Measurements from ENCODE around the gene ROCK2. TPM values are rescaled to one million over a fixed set of nuclear protein-coding genes. Genes with fewer than 3 reads are reported as not detected.

Gene ROCK2
- polyA plus RNA-seq, 1 donor (not counting 4 experiments of a cell fraction or from before 2014, with no cell fraction given) = 12.6 TPM

- H2AFZ ChIP-seq (ENCODE audit: control insufficient read depth, low read length) = no peak overlapping the region
- H3K9me1 ChIP-seq (ENCODE audit: control insufficient read depth, extremely low read depth, insufficient read depth, low read length) = no peaks in the 10 kb centered on the region
- H3K27ac ChIP-seq (ENCODE audit: control insufficient read depth, insufficient read depth, low read length) = no peak overlapping the region
- H4K20me1 ChIP-seq (ENCODE audit: control insufficient read depth, extremely low read depth, insufficient read depth, low read length) = no peaks in the 10 kb centered on the region
- H3K4me1 ChIP-seq (ENCODE audit: control insufficient read depth, extremely low read depth, insufficient read depth, low read length) = no peaks in the 10 kb centered on the region
- no peak overlapping the region for H3K4me2 ChIP-seq (ENCODE audit: control insufficient read depth, extremely low read depth, insufficient read depth, low read depth, low read length)
- DNase-seq (ENCODE audit: low read depth, low spot score) (no peak), FAIRE-seq (no peak)
- H3K27me3 ChIP-seq (ENCODE audit: control insufficient read depth, extremely low read depth, insufficient read depth, low read length) = no peaks in the 10 kb centered on the region
- peaks cover 2 to 12% of the 10 kb centered on the region in 2 experiments for H3K36me3 ChIP-seq (ENCODE audit: control insufficient read depth in 2 of 2, extremely low read depth in 1 of 2, insufficient read depth in 2 of 2, low read length in 2 of 2)
- no peak overlapping the region for H3K9ac ChIP-seq (ENCODE audit: control insufficient read depth, extremely low read depth, insufficient read depth, low read length)
- H3K4me3 ChIP-seq (ENCODE audit: control insufficient read depth in 2 of 3, extremely low read depth in 1 of 3, insufficient read depth in 2 of 3, low read depth in 1 of 3, low read length in 3 of 3) = no peak overlapping the region
- dilution Hi-C loops (cut with MboI; ENCODE audit: extremely low pct_ligation_motif_present, low sequenced_read_pairs) = no loop called here
- H3K79me2 ChIP-seq (ENCODE audit: control insufficient read depth, insufficient read depth, low read length) = no peaks in the 10 kb centered on the region
- no peaks in the 10 kb centered on the region for H3K9me3 ChIP-seq (ENCODE audit: control insufficient read depth, low read depth, low read length)
- TF ChIP-seq EZH2 (IDR thresholded peaks at IDR 0.05; ENCODE audit: low read length) = no peak
- TF ChIP-seq, protein P1, sequence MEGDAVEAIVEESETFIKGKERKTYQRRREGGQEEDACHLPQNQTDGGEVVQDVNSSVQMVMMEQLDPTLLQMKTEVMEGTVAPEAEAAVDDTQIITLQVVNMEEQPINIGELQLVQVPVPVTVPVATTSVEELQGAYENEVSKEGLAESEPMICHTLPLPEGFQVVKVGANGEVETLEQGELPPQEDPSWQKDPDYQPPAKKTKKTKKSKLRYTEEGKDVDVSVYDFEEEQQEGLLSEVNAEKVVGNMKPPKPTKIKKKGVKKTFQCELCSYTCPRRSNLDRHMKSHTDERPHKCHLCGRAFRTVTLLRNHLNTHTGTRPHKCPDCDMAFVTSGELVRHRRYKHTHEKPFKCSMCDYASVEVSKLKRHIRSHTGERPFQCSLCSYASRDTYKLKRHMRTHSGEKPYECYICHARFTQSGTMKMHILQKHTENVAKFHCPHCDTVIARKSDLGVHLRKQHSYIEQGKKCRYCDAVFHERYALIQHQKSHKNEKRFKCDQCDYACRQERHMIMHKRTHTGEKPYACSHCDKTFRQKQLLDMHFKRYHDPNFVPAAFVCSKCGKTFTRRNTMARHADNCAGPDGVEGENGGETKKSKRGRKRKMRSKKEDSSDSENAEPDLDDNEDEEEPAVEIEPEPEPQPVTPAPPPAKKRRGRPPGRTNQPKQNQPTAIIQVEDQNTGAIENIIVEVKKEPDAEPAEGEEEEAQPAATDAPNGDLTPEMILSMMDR (optimal IDR thresholded peaks at IDR 0.05 in 1 of 3, IDR thresholded peaks at IDR 0.05 in 1 of 3, conservative IDR thresholded peaks at IDR 0.05 in 1 of 3; ENCODE audit: extremely low read depth in 1 of 3, insufficient read depth in 2 of 3, low read length in 3 of 3) = no peak
These were observed 130.5 kb downstream of the ROCK2 start for GRCh38 chr2:11213975-11214374.

- H3K9me1 ChIP-seq (ENCODE audit: control insufficient read depth, extremely low read depth, insufficient read depth, low read length) = no peaks in the 10 kb centered on the region
- H3K27ac ChIP-seq (ENCODE audit: control insufficient read depth, insufficient read depth, low read length) = no peak overlapping the region
- H3K4me1 ChIP-seq (ENCODE audit: control insufficient read depth, extremely low read depth, insufficient read depth, low read length) = no peaks in the 10 kb centered on the region
- no peak overlapping the region for H2AFZ ChIP-seq (ENCODE audit: control insufficient read depth, low read length)
- no peak overlapping the region for H3K4me2 ChIP-seq (ENCODE audit: control insufficient read depth, extremely low read depth, insufficient read depth, low read depth, low read length)
- DNase-seq (ENCODE audit: low read depth, low spot score) = no peak
- no peak for FAIRE-seq
- H3K79me2 ChIP-seq (ENCODE audit: control insufficient read depth, insufficient read depth, low read length) = no peaks in the 10 kb centered on the region
- no peak overlapping the region for H3K9ac ChIP-seq (ENCODE audit: control insufficient read depth, extremely low read depth, insufficient read depth, low read length)
- no peaks in the 10 kb centered on the region for H3K27me3 ChIP-seq (ENCODE audit: control insufficient read depth, extremely low read depth, insufficient read depth, low read length)
- no peak for TF ChIP-seq EZH2 (IDR thresholded peaks at IDR 0.05; ENCODE audit: low read length)
- TF ChIP-seq, protein P1 (optimal IDR thresholded peaks at IDR 0.05 in 1 of 3, IDR thresholded peaks at IDR 0.05 in 1 of 3, conservative IDR thresholded peaks at IDR 0.05 in 1 of 3; ENCODE audit: extremely low read depth in 1 of 3, insufficient read depth in 2 of 3, low read length in 3 of 3) = no peak
- dilution Hi-C loops (cut with MboI; ENCODE audit: extremely low pct_ligation_motif_present, low sequenced_read_pairs) = no loop called here
- no peaks in the 10 kb centered on the region for H4K20me1 ChIP-seq (ENCODE audit: control insufficient read depth, extremely low read depth, insufficient read depth, low read length)
- H3K4me3 ChIP-seq (ENCODE audit: control insufficient read depth in 2 of 3, extremely low read depth in 1 of 3, insufficient read depth in 2 of 3, low read depth in 1 of 3, low read length in 3 of 3) = no peak overlapping the region
- peaks cover 2 to 12% of the 10 kb centered on the region in 2 experiments for H3K36me3 ChIP-seq (ENCODE audit: control insufficient read depth in 2 of 2, extremely low read depth in 1 of 2, insufficient read depth in 2 of 2, low read length in 2 of 2)
- no peaks in the 10 kb centered on the region for H3K9me3 ChIP-seq (ENCODE audit: control insufficient read depth, low read depth, low read length)
These were observed 131.3 kb downstream of the ROCK2 start for GRCh38 chr2:11213090-11213638.
